ENCODE data around the gene STAG1. TPM values are rescaled to one million over a fixed set of nuclear protein-coding genes. Genes with fewer than 3 reads are reported as not detected.

Gene STAG1
- total and polyA plus RNA-seq, 4 donors, result 11.0 to 68.6 (median 38.4) TPM

DNA sequence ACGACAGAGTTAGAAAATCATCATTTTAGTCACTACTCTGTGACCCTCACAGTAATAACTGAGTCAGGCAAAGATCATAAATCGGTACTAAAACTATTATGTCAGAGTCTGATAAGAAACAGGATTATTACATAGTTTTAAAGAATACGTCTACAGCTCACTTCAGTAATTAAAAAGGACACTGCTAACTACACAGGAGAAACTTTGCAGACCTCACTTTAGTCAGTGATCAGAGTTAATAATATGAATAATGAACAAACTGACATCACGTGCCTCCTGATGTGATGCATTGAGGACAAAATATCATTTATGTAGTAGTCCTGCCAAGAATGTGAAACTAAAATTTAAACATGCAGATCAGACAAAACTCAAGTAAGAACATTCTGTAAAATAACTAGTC, 339.9 kb downstream of the STAG1 start:
- intact Hi-C loops (cut with DNase I), result no loop called here
- DNase-seq (no peak), ATAC-seq (ENCODE audit: low FRiP score) (no peak)
- 57 to 62% methylated on average over 4 of the region's 4 CpGs for WGBS, 2 donors
- Histone ChIP-seq H3K4me3 (ENCODE audit: low read length in 2 of 2) (no peak overlapping the region), H3K27ac (ENCODE audit: low read depth in 1 of 2, low read length in 2 of 2) (no peak overlapping the region), H3K36me3 (ENCODE audit: control insufficient read depth in 1 of 2, insufficient read depth in 2 of 2, low read length in 1 of 2) (no peaks in the 10 kb centered on the region), H3K4me1 (ENCODE audit: control insufficient read depth in 1 of 2, insufficient read depth in 2 of 2, low read length in 2 of 2) (no peaks in the 10 kb centered on the region), H3K27me3 (ENCODE audit: control insufficient read depth in 1 of 2, insufficient read depth in 2 of 2, low read length in 1 of 2) (no peaks in the 10 kb centered on the region), H3K9me3 (ENCODE audit: control insufficient read depth, low read length) (no peaks in the 10 kb centered on the region)

DNA sequence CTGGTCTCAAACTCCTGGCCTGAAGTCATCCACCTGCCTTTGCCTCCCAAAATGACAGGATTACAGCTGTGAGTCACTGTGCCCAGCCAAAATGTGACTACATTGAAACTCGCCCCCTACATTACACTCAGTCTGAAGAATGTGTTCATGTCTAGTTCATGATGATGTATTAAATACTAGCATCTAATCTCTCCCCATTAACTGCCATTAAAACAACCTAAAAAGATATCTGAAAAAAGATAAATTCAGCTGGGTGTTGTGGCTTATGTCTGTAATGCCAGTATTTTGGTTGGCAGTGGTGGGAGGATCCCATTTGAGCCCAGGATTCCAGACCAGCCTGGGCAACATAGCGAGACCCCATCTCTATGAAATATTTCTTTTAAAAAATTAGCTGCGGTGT, 342.6 kb downstream of the STAG1 start:
- WGBS, 2 donors, result 71 to 73% methylated on average over 3 of the region's 3 CpGs
- no peak overlapping the region for H3K27ac ChIP-seq (ENCODE audit: low read depth in 1 of 2, low read length in 2 of 2)
- no peaks in the 10 kb centered on the region for H3K4me1 ChIP-seq (ENCODE audit: control insufficient read depth in 1 of 2, insufficient read depth in 2 of 2, low read length in 2 of 2)
- DNase-seq, result no peak
- no peaks in the 10 kb centered on the region for H3K27me3 ChIP-seq (ENCODE audit: control insufficient read depth in 1 of 2, insufficient read depth in 2 of 2, low read length in 1 of 2)
- H3K9me3 ChIP-seq (ENCODE audit: control insufficient read depth, low read length), result no peaks in the 10 kb centered on the region
- H3K4me3 ChIP-seq (ENCODE audit: low read length in 2 of 2), result no peak overlapping the region
- H3K36me3 ChIP-seq (ENCODE audit: control insufficient read depth in 1 of 2, insufficient read depth in 2 of 2, low read length in 1 of 2), result no peaks in the 10 kb centered on the region
- no peak for ATAC-seq (ENCODE audit: low FRiP score)
- intact Hi-C loops (cut with DNase I), result no loop called here

DNA sequence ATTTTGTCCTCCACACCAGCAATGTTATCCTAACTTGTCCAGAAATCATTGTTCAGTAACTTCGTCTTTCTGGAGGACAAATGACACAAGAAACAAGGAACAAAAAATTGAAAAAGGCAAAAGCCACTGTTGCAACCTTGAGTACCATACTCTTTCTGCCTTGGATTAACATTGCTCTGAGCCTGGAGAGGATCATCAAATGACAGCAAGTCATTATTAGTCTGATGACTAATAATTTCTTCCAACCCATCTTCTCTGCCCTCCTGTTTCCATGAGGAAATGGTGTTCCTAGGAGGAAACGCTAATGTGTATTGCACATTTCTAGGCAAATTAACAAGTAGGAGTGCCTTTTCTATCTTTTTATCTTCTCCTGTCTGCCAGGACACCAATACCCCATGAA, 348.1 kb downstream of the STAG1 start:
- no peaks in the 10 kb centered on the region for H3K4me1 ChIP-seq (ENCODE audit: control insufficient read depth in 1 of 2, insufficient read depth in 2 of 2, low read length in 2 of 2)
- no peak for ATAC-seq (ENCODE audit: low FRiP score)
- no peak overlapping the region for H3K4me3 ChIP-seq (ENCODE audit: low read length in 2 of 2)
- 83 to 86% methylated on average over 2 of the region's 2 CpGs for WGBS, 2 donors
- H3K27me3 ChIP-seq (ENCODE audit: control insufficient read depth in 1 of 2, insufficient read depth in 2 of 2, low read length in 1 of 2), result no peaks in the 10 kb centered on the region
- H3K9me3 ChIP-seq (ENCODE audit: control insufficient read depth, low read length), result no peaks in the 10 kb centered on the region
- no peak for DNase-seq
- intact Hi-C loops (cut with DNase I), result no loop called here
- H3K36me3 ChIP-seq (ENCODE audit: control insufficient read depth in 1 of 2, insufficient read depth in 2 of 2, low read length in 1 of 2), result no peaks in the 10 kb centered on the region
- H3K27ac ChIP-seq (ENCODE audit: low read depth in 1 of 2, low read length in 2 of 2), result no peak overlapping the region

DNA sequence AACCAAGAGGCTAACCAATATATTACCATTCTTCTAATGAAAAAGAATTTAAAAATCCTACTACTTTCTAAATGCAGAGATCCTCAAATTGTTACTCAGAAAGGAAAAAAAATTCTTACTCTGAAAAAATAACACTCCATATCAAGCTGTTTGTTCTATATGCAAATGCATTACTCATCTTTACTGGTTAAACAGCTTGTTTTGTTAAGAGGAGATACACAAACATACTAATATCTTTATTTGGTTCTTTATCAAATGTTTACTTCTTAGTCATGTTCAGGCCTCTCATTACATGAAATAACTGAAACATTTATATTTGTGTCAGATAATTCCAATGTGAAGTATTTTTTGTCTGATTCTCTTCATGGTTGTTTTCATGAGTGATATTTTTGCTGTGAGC, 355.3 kb downstream of the STAG1 start:
- DNase-seq (no peak), ATAC-seq (ENCODE audit: low FRiP score) (no peak)
- no peak overlapping the region for H3K4me3 ChIP-seq (ENCODE audit: low read length in 2 of 2)
- H3K36me3 ChIP-seq (ENCODE audit: control insufficient read depth in 1 of 2, insufficient read depth in 2 of 2, low read length in 1 of 2), result no peaks in the 10 kb centered on the region
- no peaks in the 10 kb centered on the region for H3K27me3 ChIP-seq (ENCODE audit: control insufficient read depth in 1 of 2, insufficient read depth in 2 of 2, low read length in 1 of 2)
- peaks cover 0 to 2% of the 10 kb centered on the region in 2 donors for H3K4me1 ChIP-seq (ENCODE audit: control insufficient read depth in 1 of 2, insufficient read depth in 2 of 2, low read length in 2 of 2)
- H3K9me3 ChIP-seq (ENCODE audit: control insufficient read depth, low read length), result no peaks in the 10 kb centered on the region
- no peak overlapping the region for H3K27ac ChIP-seq (ENCODE audit: low read depth in 1 of 2, low read length in 2 of 2)
- intact Hi-C loops (cut with DNase I), result no loop called here

DNA sequence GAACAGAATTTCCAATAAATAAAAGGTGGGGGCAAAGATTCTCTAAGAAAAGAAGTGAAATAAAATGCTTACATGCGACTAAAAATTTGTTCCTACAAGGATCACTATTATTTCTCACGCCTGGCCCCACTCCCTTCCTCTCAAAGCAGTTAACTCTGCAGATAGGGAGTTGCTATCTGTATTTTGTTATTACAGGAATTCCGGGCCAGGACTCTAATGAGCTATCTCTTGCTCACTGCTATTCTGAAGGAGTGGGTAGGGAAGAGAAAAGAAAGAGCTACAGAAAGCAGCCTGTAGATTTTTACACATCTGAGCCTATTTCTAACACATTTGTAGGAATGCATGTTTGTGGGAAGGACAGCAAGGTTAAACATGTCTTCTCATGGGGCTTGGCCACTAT, 361.6 kb downstream of the STAG1 start:
- WGBS, 2 donors, result 71 to 76% methylated on average over 3 of the region's 3 CpGs
- H3K27ac ChIP-seq (ENCODE audit: low read depth in 1 of 2, low read length in 2 of 2), result no peak overlapping the region
- H3K4me1 ChIP-seq (ENCODE audit: control insufficient read depth in 1 of 2, insufficient read depth in 2 of 2, low read length in 2 of 2), result peaks cover 0 to 2% of the 10 kb centered on the region in 2 donors
- H3K9me3 ChIP-seq (ENCODE audit: control insufficient read depth, low read length), result no peaks in the 10 kb centered on the region
- ATAC-seq (ENCODE audit: low FRiP score) (no peak), DNase-seq (no peak)
- intact Hi-C loops (cut with DNase I), result loop anchor here in 1 of 2 donors (5.0 kb wide), 1 partner anchor 362 kb away; the partner anchor contains the start of gene STAG1
- no peak overlapping the region for H3K4me3 ChIP-seq (ENCODE audit: low read length in 2 of 2)
- no peaks in the 10 kb centered on the region for H3K27me3 ChIP-seq (ENCODE audit: control insufficient read depth in 1 of 2, insufficient read depth in 2 of 2, low read length in 1 of 2)
- H3K36me3 ChIP-seq (ENCODE audit: control insufficient read depth in 1 of 2, insufficient read depth in 2 of 2, low read length in 1 of 2), result no peaks in the 10 kb centered on the region

DNA sequence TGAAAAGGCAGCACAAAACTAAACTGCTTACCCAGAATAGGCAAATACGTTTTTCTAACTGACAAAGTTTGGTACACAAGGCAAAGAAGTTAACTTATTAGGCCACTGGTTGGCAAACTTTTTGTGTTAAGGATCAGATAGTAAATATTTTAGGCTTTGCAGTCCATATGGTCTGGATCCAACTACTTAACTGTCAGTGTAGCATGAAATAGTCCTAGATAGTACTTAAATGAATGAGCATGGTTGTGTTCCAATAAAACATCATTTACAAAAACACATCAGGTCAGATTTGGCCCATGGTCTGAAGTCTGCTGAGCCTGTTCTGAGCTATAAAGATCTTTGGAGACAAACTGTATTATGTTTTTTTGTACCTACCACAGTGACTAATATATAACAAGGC, 365.1 kb downstream of the STAG1 start:
- intact Hi-C loops (cut with DNase I), result no loop called here
- 21 to 28% methylated on average over 1 of the region's 1 CpG for WGBS, 2 donors
- H3K27me3 ChIP-seq (ENCODE audit: control insufficient read depth in 1 of 2, insufficient read depth in 2 of 2, low read length in 1 of 2), result no peaks in the 10 kb centered on the region
- ATAC-seq (ENCODE audit: low FRiP score), result no peak
- DNase-seq, result no peak
- H3K4me1 ChIP-seq (ENCODE audit: control insufficient read depth in 1 of 2, insufficient read depth in 2 of 2, low read length in 2 of 2), result no peaks in the 10 kb centered on the region
- no peaks in the 10 kb centered on the region for H3K36me3 ChIP-seq (ENCODE audit: control insufficient read depth in 1 of 2, insufficient read depth in 2 of 2, low read length in 1 of 2)
- no peak overlapping the region for H3K4me3 ChIP-seq (ENCODE audit: low read length in 2 of 2)
- H3K27ac ChIP-seq (ENCODE audit: low read depth in 1 of 2, low read length in 2 of 2), result no peak overlapping the region
- no peaks in the 10 kb centered on the region for H3K9me3 ChIP-seq (ENCODE audit: control insufficient read depth, low read length)

DNA sequence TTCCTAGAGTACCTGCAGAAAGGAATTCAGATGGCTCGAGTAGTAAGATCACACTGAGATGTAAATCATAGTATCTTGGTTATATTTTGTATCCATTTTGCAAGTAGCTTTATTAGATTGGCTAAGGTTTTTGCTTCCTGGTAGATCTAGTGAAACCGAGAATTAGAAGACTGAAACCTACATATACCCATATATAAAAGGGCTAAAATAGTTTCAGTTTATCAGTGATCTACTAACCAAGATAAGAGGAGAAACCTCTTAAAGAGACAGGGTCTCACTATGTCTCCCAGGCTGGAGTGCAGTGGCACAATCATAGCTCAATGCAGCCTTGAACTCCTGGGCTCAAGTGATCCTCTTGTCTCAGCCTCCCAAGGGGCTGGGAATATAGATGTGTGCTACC, 366.7 kb downstream of the STAG1 start:
- WGBS, 2 donors, result 74 to 76% methylated on average over 2 of the region's 2 CpGs

DNA sequence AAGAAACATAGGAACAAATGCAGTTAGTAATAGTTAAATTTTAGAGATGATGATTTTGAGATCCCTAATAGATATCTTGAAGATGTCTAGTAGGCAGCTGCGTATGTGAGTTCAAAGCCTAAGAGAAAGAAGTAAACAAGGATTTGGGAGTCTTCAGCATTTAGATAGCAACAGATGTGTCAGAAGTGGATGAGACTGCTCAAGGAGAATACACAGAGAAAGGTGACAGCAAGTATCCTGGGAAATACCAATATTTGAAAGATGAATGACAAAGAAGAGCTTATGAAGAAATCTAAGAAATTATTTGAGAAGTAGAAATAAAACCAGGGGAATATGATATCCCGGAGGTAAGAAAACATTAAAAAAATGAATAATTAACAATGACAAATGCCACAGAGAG, 371.1 kb downstream of the STAG1 start:
- no peaks in the 10 kb centered on the region for H3K27me3 ChIP-seq (ENCODE audit: control insufficient read depth in 1 of 2, insufficient read depth in 2 of 2, low read length in 1 of 2)
- H3K4me3 ChIP-seq (ENCODE audit: low read length in 2 of 2), result no peak overlapping the region
- ATAC-seq (ENCODE audit: low FRiP score), result no peak
- H3K4me1 ChIP-seq (ENCODE audit: control insufficient read depth in 1 of 2, insufficient read depth in 2 of 2, low read length in 2 of 2), result no peaks in the 10 kb centered on the region
- WGBS, 2 donors, result 89 to 90% methylated on average over 2 of the region's 2 CpGs
- H3K36me3 ChIP-seq (ENCODE audit: control insufficient read depth in 1 of 2, insufficient read depth in 2 of 2, low read length in 1 of 2), result peaks cover 0 to 2% of the 10 kb centered on the region in 2 donors
- H3K27ac ChIP-seq (ENCODE audit: low read depth in 1 of 2, low read length in 2 of 2), result no peak overlapping the region
- H3K9me3 ChIP-seq (ENCODE audit: control insufficient read depth, low read length), result no peaks in the 10 kb centered on the region
- intact Hi-C loops (cut with DNase I), result no loop called here
- no peak for DNase-seq

More for the DNA sequence above, 366.7 kb downstream of the STAG1 start:
- no peak overlapping the region for H3K4me3 ChIP-seq (ENCODE audit: low read length in 2 of 2)
- intact Hi-C loops (cut with DNase I), result no loop called here
- no peaks in the 10 kb centered on the region for H3K4me1 ChIP-seq (ENCODE audit: control insufficient read depth in 1 of 2, insufficient read depth in 2 of 2, low read length in 2 of 2)
- H3K27ac ChIP-seq (ENCODE audit: low read depth in 1 of 2, low read length in 2 of 2), result no peak overlapping the region
- no peaks in the 10 kb centered on the region for H3K27me3 ChIP-seq (ENCODE audit: control insufficient read depth in 1 of 2, insufficient read depth in 2 of 2, low read length in 1 of 2)
- no peaks in the 10 kb centered on the region for H3K9me3 ChIP-seq (ENCODE audit: control insufficient read depth, low read length)
- DNase-seq (no peak), ATAC-seq (ENCODE audit: low FRiP score) (no peak)
- no peaks in the 10 kb centered on the region for H3K36me3 ChIP-seq (ENCODE audit: control insufficient read depth in 1 of 2, insufficient read depth in 2 of 2, low read length in 1 of 2)

DNA sequence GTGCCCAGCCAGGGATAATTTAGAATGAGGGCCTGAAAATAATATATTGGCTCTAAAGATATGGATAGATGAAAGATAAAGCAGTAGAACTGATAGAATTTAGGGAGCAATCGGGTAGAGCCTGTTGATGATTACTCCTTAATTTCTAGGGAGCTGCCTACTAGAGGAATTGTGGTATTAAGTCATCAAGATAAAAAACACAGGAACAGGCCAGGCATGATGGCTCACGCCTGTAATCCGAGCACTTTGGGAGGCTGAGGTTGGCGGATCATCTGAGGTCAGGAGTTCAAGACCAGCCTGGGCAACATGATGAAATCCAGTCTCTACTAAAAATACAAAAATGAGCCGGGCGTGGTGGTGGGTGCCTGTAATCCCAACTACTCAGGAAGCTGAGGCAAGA, 371.6 kb downstream of the STAG1 start:
- no peaks in the 10 kb centered on the region for H3K27me3 ChIP-seq (ENCODE audit: control insufficient read depth in 1 of 2, insufficient read depth in 2 of 2, low read length in 1 of 2)
- ATAC-seq (ENCODE audit: low FRiP score), result no peak
- no peak for DNase-seq
- H3K27ac ChIP-seq (ENCODE audit: low read depth in 1 of 2, low read length in 2 of 2), result no peak overlapping the region
- no peaks in the 10 kb centered on the region for H3K4me1 ChIP-seq (ENCODE audit: control insufficient read depth in 1 of 2, insufficient read depth in 2 of 2, low read length in 2 of 2)
- no peak overlapping the region for H3K4me3 ChIP-seq (ENCODE audit: low read length in 2 of 2)
- intact Hi-C loops (cut with DNase I), result no loop called here
- peaks cover 0 to 2% of the 10 kb centered on the region in 2 donors for H3K36me3 ChIP-seq (ENCODE audit: control insufficient read depth in 1 of 2, insufficient read depth in 2 of 2, low read length in 1 of 2)
- no peaks in the 10 kb centered on the region for H3K9me3 ChIP-seq (ENCODE audit: control insufficient read depth, low read length)
- WGBS, 2 donors, result 70 to 75% methylated on average over 6 of the region's 6 CpGs
